Right renal cortex interstitium (tissue), 3 donors: ENCODE data around the gene NCKAP5L. TPM values are rescaled to one million over a fixed set of nuclear protein-coding genes. Genes with fewer than 3 reads are reported as not detected.
"Not testable (repeated sequence)": the region's sequence is repeated elsewhere in the genome, so short reads cannot be mapped to it uniquely, and the experiment has no call there.

Source experiments
- DNase-seq, 3 donors: peaks; one replicate each; pipeline ENCODE4 v3.0.0-alpha.2; 2013; ENCODE audit warnings: low read depth in 3 of 3, low spot score in 2 of 3
- polyA plus RNA-seq, 3 donors: library from polyadenylated mRNA; unstranded; fragments of 120-200 nt; gene quantifications; one replicate each; pipeline ENCODE4 v1.2.1, GENCODE V29; 2013; ENCODE audit not compliant: insufficient read length in 3 of 3

NCKAP5L gene
- polyA plus RNA-seq, 3 donors = 11.6 to 13.9 (median 12.3) TPM

DNA sequence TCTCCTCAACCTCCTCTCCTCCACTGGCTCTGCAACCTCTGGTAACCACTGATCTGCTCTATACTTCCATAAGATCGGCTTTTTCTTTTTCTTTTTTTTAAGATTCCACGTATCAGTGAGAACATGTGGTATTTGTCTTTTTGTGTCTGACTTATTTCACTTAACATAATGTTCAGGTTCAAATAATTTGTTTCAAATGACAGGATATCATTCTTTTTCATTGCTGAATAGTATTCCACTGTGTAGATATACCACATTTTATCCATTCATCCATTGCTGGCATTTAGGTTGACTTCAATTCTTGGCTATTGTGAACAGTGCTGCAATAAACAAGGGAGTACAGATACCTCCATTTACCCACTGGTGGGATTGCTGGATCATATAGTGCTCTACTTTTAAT, 40.5 kb downstream of the NCKAP5L start:
- no peak for DNase-seq

DNA sequence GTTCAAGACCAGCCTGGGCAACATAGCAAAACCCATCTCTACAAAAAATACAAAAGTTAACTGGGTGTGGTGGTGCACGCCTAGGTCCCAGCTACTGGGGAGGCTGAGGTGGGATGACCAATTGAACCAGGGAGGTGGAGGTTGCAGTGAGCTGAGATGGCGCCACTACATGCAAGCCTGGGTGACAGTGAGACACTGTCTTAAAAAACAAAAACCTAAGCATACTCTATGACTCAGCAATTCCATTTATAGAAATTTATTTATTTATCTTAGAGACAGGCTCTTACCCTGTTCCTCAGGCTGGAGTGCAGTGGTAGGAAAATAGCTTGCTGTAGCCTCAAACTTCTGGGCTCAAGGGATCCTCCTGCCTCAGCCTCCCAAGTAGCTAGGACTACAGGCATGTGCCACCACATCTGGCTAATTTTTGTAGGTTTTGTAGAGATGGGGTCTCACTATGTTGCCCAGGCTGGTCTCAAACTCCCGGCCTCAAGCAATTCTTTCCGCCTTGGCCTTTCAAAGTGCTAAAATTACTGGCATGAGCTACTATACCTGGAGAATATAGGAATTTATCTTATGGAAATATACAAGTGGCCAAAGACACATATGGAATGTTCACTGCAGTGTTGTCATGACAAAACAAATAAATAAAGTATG, 43.3 kb downstream of the NCKAP5L start:
- DNase-seq = no peak

DNA sequence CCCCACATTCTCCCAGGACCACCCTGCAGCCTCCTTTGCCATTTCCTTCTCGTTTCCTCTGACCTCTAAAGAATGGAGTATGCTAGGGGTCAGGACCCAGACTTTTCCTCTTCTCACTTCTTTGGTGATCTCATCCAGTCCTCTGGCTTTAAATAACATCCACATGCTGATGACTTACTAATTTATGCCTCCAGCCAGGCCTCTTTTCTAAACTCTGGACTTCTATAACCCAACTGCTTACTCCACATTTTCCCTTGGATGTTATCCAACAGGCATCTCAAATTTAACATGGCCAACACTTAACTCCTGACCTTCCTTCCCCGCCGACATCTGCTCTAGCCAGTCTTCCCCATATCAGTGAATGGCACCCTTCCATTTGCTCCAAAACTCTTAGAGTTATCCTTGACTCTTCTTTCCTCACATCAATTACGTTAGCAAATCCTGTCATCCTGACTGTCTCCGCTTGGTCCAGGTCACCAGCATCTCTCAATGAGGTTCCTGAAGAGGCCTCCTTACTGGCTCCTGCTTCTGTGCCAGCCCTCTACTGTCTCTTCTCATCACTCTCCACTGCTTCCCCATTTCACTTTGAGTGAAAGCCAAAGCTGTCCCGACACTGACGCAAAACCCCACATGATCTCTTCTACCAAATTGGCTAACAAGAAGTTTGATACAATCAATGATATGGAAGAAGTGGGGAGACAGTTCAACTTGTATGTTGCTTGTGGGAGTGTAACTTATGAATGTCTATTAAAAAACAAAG, 44.1 kb downstream of the NCKAP5L start:
- peak in 1 of 3 donors; percentile 47 for DNase-seq

DNA sequence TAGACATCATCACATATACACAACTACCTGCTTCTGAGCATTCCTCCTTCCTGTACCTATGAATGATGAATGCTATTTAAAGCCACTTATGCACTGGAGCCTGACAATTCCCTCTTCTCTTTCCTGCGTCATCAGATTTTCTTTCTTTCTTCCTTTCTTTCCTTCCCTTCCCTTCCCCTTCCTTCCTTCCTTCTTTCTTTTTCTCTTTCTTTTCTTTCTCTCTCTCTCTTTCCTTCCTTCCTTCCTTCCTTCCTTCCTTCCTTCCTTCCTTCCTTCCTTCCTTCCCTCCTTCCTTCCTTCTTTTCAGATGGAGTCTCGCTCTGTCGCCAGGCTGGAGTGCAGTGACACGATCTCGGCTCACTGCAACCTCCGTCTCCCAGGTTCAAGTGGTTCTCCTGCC, 47.3 kb downstream of the NCKAP5L start:
- not testable (repeated sequence) for DNase-seq

DNA sequence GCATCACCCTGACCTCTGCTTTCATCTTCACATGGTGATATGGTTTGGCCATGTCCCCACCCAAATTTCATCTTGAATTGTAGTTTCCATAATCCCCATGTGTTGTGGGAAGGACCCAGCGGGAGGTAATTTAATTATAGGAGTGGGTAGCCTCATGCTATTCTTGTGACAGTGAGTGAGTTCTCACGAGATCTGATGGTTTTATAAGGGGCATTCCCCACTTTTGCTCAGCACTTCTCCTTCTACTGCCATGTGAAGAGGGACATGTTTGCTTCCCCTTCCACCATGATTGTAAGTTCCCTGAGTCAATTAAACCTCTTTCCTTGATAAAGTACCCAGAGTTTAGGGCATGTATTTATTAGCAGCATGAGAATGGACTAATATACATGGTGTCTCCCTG, 48.6 kb downstream of the NCKAP5L start:
- DNase-seq = no peak

DNA sequence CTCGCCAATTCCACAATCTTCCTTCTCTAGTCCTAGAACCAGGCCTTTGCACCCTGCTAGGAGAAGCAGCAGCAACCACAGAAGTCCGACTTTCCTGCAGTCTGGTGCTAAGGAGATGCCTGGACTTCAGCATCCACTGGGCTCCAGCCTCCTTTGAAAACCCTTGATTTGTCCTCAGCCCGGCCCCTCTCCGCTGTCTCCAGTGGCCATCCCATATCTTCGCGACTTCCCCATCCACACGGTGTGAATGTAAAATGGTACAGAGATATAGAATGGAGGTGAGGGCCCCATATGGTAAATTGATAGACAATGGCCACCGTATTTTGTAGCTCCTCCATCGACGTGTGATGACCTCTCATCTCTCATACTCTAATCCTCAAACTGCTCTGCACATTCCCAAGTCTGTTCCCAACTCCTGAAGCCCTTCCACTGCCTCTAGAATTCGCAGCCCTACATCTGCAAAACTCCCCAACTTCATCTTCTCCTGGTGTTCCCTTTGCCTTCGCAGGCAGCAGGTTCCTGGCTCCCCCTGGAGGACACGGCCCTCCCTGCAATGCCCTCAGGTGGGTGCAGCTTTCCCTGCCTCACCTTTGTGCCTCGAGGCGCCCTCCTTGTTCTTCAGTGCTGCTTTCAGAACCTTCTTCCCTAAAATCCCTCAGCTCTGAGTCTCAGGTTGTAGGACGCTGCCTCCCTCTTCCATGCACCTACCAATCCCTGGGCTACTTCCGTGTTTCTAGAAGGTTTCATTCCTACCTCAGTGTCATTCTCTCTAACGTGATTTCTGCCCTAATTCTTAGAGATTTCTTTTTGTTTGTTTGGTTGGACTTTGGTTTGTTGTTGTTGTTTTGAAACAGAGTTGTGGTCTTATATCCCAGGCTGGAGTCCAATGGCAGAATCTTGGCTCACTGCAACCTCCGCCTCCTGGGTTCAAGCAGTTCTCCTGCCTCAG, 50.1 kb downstream of the NCKAP5L start:
- no peak for DNase-seq

DNA sequence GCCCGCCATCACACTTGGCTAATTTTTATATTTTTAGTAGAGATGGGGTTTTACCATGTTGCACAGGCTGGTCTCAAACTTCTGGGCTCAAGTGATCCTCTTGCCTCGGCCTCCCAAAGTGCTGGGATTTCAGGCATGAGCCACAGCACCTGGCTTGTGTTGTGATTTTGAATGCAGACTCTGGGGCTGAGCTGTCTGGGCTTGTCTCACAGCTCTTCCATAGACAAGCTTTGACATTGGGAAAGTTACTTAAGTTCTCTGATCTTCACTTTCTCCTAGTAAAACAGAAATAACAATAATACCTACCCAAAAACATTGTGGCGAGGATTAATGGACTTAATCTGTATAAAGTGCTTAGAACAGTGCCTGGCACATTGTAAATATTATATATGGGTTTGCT, 50.9 kb downstream of the NCKAP5L start:
- DNase-seq = no peak

DNA sequence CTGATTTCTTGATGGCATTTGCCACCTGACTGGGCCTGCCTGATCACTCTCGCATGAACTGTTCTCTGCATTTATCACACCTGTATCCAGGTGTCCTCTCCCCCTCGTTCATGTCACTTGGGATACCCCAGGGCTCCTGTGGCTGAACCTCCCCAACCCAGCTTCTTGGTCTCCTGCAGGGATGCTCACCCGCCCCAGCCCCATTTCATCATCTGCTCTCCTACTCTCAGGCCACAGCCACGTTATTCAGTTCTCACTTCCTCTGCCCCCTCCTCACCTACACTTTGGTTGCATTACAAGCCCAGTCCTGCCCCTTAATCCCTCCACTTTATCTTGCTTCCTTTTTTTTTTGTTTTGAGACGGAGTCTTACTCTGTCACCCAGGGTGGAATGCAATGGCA, 51.4 kb downstream of the NCKAP5L start:
- no peak for DNase-seq

DNA sequence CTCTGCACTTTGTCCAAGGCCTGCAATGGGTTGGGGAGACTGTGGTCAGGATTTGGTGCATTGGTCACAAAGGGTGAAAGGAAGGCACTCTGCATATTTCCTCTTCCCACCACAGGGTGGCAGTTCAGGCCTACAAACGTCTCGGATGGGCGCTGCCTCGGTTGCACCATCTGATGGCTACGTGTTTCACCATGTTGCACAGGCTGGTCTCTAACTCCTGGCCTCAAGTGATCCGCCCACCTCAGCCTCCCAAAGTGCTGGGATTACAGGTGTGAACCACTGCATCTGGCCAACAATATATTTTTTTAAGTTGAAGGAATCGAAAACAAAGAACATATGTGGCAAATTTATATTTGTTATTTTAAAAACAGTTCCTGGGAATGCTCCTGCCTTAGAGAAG, 51.8 kb downstream of the NCKAP5L start:
- DNase-seq = peak in 1 of 3 donors; percentile 41

DNA sequence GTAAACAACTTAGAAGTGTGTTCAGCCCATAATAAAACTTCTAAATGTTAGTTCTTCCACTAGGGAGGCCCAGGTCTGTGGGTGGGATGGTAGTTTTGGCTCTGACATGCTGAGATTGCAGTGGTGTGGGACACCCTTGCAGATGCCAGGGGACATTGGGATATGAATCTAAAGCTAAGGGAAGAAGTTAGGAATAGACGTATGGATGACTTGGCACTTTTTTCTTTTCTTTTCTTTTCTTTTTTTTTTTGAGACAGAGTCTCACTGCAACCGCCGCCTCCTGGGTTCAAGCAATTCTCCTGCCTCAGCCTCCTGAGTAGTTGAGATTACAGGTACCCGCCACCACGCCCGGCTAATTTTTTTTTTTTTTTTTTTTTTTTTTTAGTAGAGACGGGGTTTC, 55.1 kb downstream of the NCKAP5L start:
- DNase-seq = not testable (repeated sequence)

DNA sequence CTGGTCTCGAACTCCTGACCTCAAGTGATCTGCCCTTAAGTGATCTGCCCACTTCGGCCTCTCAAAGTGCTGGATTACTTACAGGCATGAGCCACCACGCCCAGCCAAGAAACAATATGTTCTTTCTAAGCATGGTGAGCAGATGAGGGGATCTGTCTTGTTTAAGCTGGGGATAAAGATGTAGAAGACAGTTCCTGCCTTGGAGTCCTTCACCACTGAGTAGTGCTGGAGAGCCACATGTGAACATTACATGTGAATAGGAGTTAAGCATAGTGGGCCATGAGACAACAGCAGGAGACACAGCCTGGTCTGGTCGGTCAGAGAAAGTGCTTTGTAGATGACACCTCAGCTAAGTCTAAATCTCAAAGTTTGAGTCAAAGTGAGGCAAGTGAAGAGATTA, 60.9 kb downstream of the NCKAP5L start:
- no peak for DNase-seq

DNA sequence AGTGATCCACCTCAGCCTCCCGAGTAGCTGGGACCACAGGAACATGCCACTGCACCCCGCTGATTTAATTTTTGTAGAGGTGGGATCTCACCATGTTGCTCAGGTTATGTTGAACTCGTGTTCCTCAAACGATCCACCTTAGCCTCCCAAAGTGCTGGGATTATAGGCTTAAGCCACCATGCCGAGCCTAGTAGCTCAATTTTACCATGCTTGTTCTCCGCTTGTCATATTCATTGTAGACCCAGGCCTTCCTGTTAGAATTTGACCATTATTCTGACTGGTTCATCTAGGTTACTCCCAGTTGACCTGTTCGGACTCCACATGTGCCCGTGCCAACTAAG, 62.1 kb downstream of the NCKAP5L start:
- DNase-seq = no peak

DNA sequence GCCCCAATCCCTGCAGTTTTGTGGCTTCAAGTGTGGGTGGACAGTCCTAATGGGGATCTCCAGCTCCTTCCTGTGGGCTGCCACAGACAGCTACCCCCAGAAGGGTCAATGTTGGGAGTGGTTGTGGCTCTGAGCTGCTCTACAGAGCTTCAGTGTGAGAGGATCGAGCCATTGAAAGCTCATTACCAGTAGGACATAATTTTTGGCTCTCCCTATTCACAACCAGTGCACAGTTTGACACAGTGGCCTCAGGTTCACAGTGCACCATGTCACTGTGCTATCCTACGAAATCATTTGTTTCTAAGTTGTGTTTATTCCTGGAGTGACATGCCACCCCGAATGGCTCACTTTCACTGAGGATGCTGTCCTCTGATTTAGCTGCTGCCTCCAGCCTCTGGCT, 64.1 kb downstream of the NCKAP5L start:
- DNase-seq = no peak

DNA sequence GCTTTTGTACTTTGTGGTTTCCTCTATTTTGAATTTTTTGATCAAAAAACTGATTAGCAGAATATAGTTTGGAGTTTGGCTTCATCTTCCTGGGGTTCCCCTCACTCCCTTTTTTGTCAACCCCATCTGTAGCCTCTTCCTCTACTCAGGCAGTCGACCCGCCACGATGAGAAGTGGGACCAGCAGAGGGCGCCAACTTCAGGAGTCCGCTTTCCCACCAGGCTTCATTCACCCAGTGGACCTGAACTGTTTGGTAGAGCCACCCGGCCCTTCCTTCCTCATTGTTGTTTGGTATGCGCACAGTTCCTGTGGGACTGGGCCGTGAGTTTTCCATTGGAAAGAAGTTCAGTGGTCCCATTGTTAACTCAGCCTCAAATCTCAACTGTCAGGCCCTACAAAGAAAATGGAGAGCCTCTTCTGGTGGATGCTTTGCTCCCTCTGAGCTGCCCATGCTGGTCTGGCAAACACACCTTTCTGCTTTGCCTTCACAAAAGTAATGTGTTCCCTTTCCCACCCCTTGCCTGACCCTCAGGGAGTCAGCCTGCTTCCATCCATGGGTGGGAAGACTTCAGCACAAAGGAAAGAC, 65.1 kb downstream of the NCKAP5L start:
- no peak for DNase-seq

DNA sequence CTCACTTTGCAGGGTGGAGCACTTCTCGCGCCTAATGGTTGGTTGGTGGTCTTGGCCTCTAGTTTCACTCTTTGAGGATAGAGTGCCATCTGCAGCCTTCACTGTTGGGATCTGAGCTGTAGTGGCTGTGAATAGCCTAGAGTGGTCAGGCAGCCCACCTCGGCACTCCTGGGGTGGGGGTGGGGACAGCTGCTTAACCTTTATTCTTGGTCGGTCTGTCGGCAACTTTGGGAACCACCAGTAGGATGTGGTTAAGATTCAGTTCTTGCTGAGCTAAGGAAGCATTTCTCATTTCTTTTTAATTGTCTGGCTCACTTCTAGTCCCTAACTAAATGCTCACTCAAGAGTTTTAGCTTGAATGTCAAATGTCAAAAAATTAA, 65.8 kb downstream of the NCKAP5L start:
- DNase-seq = no peak

DNA sequence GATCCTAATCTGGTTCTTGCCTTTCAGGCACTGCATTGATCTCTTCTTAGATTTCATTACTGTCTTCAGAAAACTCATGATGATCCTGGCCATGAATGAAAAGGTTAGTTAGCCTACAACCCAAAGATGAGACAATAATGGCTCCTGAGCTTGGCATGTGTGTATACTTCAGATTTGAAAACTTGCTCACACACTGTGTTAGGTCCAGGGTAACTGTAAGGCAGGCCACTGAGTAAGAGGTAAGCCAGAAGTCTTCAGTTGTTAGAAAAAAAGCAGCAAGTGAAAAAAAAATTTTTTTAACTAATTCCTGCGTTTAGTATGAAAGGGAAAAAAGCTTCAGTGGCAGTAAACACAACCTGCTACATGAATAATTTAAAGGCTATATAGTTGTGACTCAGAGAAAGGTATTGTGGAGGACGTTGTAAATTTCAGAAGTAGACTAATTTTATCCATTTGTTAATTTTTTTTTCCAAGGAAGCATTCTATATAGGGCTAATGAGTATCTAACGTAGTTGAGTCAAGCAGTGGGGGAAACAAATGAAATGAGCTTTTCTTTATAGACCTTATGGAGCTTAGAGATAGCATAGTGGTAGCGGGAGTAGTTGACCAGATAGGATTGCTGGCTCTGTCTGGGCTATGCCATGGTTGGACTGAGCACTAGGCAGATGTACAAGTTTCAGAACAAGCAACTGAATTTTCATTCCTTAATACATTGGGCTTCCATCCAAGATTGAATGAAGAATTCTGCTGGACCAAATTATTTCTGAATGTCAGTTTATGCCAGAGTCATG, 66.3 kb downstream of the NCKAP5L start:
- DNase-seq = no peak

DNA sequence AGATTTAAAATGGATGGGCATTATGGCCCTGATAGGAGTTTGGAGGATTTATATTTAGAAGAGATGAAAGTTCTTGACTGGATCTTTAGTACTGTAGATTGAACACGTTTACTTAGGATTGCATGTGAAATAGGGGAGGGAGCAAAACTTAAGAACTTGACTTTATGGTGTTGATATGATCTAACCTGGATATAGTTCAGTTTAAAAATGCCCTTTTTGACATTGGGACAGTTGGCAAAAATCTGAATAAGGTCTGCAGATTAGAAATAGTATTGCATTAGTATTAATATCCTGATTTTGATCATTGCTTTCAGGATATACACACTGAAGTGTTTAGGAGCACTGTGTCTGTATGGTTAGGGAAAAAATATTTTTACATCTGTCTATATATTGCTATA, 77.2 kb downstream of the NCKAP5L start:
- no peak for DNase-seq

DNA sequence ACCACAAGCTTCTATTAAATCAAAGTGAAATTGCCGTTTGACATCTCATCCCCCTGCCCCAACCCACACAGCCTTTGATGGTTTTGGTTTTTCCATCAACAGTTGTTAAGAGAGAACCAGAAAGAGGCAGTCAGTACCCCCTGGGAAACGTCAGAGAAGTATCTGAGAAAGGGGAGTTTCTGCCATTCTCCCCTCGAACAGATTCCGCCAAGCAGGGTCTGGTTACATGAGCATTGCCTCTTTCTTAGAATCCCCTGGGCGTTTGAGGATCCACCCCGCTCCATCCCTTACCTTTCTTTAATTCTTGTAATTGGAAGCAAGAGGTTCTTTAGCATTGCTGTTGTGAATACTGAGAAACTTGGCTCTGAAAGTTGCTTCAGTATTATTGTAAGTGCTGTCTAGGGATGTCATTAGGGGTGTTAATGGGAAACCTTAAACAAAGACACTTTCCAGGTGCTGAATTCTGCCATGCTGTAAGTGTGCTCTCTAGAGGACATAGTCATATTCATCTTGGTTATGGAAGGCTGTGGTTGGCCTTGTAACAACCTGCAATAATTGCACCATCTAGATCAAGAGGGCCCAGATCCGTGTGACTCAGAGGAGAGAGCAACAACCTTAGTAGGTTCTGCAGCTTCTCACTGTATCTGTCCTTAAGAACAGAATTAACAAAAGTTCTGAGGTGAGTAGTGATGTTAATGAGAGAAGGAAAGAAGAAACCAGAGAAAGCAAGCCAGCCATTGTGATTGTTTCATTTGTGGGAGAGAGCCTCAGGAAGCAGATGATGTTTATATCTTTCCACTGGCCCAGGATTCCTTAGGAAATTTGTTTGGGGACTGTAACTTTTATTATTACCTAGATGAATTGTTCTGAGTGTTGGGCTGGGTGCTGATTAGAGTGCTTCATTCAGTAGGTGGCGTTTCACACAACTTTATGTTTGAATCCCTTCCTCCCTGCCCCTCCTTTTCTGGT, 77.9 kb downstream of the NCKAP5L start:
- DNase-seq = no peak

DNA sequence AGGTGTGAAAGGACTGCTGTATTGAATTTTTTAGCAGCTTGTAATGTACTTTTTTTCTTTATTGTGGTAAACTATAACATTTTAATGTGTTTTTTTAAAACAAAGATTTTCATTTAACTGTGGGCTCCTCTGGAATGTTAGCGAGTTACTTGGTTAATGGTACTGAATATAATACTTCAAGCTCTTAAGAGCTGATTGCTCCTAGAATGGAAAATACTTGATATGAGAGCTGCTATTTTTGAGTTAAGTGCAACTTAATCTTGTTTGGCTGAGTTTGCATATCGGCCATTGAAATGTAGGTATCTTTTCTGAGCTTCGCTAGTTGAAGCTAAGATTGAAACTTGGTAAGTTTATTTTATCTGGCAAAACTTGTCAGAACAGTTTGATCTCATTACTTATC, 79.4 kb downstream of the NCKAP5L start:
- no peak for DNase-seq
